Keratinocyte (primary cell): ENCODE results near the gene IRGQ.

Source experiments
- CTCF ChIP-seq, 3 experiments: IDR thresholded peaks in 1 of 3; conservative IDR thresholded peaks in 1 of 3; optimal IDR thresholded peaks in 1 of 3; 2 replicates in 2 of 3; 3 replicates in 1 of 3; pipeline versions ENCODE3 to v1.5.1; 2011; ENCODE audit warnings: low read length in 3 of 3, mild to moderate bottlenecking in 3 of 3, moderate library complexity in 2 of 3, control low read depth in 1 of 3, inconsistent platforms in 1 of 3; ENCODE audit not compliant: insufficient read depth in 2 of 3; ENCODE audit errors: extremely low read depth in 1 of 3
- EZH2 ChIP-seq: IDR thresholded peaks from one replicate; pipeline ENCODE4 v1.6.1; 2012; ENCODE audit warnings: inconsistent platforms, mild to moderate bottlenecking, low read length, moderate library complexity

- TF ChIP-seq CTCF (optimal IDR thresholded peaks at IDR 0.05 in 1 of 3, IDR thresholded peaks at IDR 0.05 in 1 of 3, conservative IDR thresholded peaks at IDR 0.05 in 1 of 3; ENCODE audit: extremely low read depth in 1 of 3, insufficient read depth in 2 of 3, low read length in 3 of 3) (no peak), EZH2 (no peak)
Measured at GRCh38 chr19:43638214-43638994, 42.5 kb upstream of the IRGQ start.
